Measurements from ENCODE around the gene STRIP2. TPM values are rescaled to one million over a fixed set of nuclear protein-coding genes. Genes with fewer than 3 reads are reported as not detected.
"Not testable (repeated sequence)": the region's sequence is repeated elsewhere in the genome, so short reads cannot be mapped to it uniquely, and the experiment has no call there.

STRIP2 gene
- total RNA-seq, 1 donor from 2014 or later: 0.52 TPM

GRCh38 chr7:129453510-129454248 is 19.4 kb downstream of the STRIP2 start:
- no peak for DNase-seq (ENCODE audit: low spot score)

- DNase-seq (ENCODE audit: low spot score): no peak
Observed at GRCh38 chr7:129454249-129454551, 20.0 kb downstream of the STRIP2 start.

GRCh38 chr7:129456421-129456820 is 22.2 kb downstream of the STRIP2 start:
- no peak for DNase-seq (ENCODE audit: low spot score)

GRCh38 chr7:129457101-129457500 is 22.9 kb downstream of the STRIP2 start:
- no peak for DNase-seq (ENCODE audit: low spot score)

GRCh38 chr7:129458171-129458570 is 23.9 kb downstream of the STRIP2 start:
- DNase-seq (ENCODE audit: low spot score): no peak

GRCh38 chr7:129461809-129462208 is 27.6 kb downstream of the STRIP2 start:
- DNase-seq (ENCODE audit: low spot score): no peak

GRCh38 chr7:129462420-129462819 is 28.2 kb downstream of the STRIP2 start:
- DNase-seq (ENCODE audit: low spot score): no peak

GRCh38 chr7:129464194-129464593 is 30.0 kb downstream of the STRIP2 start:
- DNase-seq (ENCODE audit: low spot score): no peak

- DNase-seq (ENCODE audit: low spot score): no peak
Observed at GRCh38 chr7:129465080-129465479, 30.8 kb downstream of the STRIP2 start.

- no peak for DNase-seq (ENCODE audit: low spot score)
Observed at GRCh38 chr7:129466796-129467195, 32.6 kb downstream of the STRIP2 start.

GRCh38 chr7:129468087-129468486 is 33.9 kb downstream of the STRIP2 start:
- DNase-seq (ENCODE audit: low spot score): no peak

GRCh38 chr7:129468547-129468946 is 34.3 kb downstream of the STRIP2 start:
- no peak for DNase-seq (ENCODE audit: low spot score)

GRCh38 chr7:129469930-129470329 is 35.7 kb downstream of the STRIP2 start:
- no peak for DNase-seq (ENCODE audit: low spot score)

- no peak for DNase-seq (ENCODE audit: low spot score)
Observed at GRCh38 chr7:129470411-129470810, 36.2 kb downstream of the STRIP2 start.

- no peak for DNase-seq (ENCODE audit: low spot score)
Observed at GRCh38 chr7:129471402-129471827, 37.2 kb downstream of the STRIP2 start.

GRCh38 chr7:129475931-129476330 is 41.7 kb downstream of the STRIP2 start:
- DNase-seq (ENCODE audit: low spot score): not testable (repeated sequence)

GRCh38 chr7:129476398-129476797 is 42.2 kb downstream of the STRIP2 start:
- not testable (repeated sequence) for DNase-seq (ENCODE audit: low spot score)

GRCh38 chr7:129479831-129480230 is 45.6 kb downstream of the STRIP2 start:
- no peak for DNase-seq (ENCODE audit: low spot score)

GRCh38 chr7:129480674-129481363 is 46.6 kb downstream of the STRIP2 start:
- DNase-seq (ENCODE audit: low spot score): no peak

- not testable (repeated sequence) for DNase-seq (ENCODE audit: low spot score)
Observed at GRCh38 chr7:129481376-129481775, 47.1 kb downstream of the STRIP2 start.

- DNase-seq (ENCODE audit: low spot score): no peak
Observed at GRCh38 chr7:129482781-129483180, 48.5 kb downstream of the STRIP2 start.

GRCh38 chr7:129489491-129489890 is 55.3 kb downstream of the STRIP2 start:
- DNase-seq (ENCODE audit: low spot score): no peak

- no peak for DNase-seq (ENCODE audit: low spot score)
Observed at GRCh38 chr7:129492391-129492790, 58.2 kb downstream of the STRIP2 start.
